Kasumi-1 (cell line): Measurements from ENCODE around the gene SARM1.

Experiments
- DNase-seq, 2 experiments: peaks; one replicate each; lab custom pipeline; 2025; lab: John Stamatoyannopoulos, UW

The SARM1 gene

GRCh38 chr17:28395968-28396367 lies 24.5 kb downstream of the SARM1 start:
- no peak for DNase-seq

DNA sequence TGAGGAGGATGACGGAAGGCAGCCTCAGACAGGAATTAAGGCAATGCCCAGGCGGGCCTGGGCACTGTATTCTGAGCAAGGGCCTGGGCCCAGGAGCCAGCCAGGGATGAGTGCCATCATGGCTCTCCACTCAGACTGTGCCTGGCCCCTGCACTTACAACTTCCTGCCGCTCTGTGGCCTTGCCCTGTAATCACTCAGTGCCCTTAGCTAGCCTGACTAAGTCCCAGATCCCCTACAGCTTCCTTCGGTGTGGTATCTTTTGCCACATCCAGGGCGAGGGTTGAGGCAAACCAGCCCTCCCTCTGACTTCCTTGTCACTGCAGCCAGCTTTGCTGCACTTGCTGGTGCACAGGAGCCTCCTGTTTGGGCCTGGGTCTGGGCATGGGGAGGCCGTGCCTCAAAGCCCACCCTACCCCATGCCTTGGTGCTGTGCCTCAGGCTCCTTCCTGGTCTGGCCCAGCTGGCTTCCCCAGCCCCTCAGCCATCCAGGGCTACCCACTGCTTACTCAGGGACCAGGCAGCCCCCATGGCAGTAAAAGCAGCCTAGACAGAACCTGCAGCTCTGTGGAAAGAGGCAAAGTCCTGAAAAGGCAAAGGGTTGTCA lies 25.2 kb downstream of the SARM1 start:
- no peak for DNase-seq

DNA sequence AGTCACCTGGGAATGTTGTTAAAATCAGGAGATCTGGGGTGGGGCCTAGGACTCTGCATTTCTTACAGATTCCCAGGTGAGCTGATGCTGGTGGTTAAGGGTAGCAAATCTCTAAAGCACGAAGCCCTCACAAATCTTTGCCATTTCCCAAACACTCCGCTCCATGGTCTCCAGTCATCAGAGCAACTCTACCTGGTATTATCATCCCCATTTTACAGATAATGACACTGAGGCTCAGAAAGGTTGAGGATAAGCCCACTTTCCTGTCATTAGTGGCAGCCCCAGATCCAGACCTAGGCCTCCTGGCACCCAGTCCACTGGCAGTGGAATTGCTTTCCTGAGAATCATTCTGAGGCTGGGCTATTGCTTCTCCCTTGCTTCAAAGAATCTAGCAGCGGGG lies 25.8 kb downstream of the SARM1 start:
- DNase-seq, result no peak

- no peak for DNase-seq
Observed at GRCh38 chr17:28397687-28398279, 26.3 kb downstream of the SARM1 start.

- DNase-seq, result no peak
Observed at GRCh38 chr17:28398280-28398981, 26.9 kb downstream of the SARM1 start.

DNA sequence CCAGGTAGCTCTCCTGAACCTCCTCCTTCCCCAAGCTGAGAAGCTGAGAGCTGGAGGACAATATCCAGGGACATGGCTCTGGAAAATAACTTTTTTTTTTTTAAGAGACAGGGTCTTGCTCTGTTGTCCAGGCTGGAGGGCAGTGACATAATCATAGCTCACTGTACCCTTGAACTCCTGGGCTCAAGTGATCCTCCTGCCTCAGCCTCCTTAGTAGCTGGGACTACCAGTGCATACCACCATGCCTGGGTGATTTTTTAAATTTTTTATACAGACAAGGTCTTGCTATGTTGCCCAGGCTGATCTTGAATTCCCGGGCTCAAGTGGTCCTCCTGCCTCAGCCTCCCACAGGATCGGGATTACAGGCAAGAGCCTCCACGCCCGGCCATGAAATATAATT lies 28.3 kb downstream of the SARM1 start:
- no peak for DNase-seq

DNA sequence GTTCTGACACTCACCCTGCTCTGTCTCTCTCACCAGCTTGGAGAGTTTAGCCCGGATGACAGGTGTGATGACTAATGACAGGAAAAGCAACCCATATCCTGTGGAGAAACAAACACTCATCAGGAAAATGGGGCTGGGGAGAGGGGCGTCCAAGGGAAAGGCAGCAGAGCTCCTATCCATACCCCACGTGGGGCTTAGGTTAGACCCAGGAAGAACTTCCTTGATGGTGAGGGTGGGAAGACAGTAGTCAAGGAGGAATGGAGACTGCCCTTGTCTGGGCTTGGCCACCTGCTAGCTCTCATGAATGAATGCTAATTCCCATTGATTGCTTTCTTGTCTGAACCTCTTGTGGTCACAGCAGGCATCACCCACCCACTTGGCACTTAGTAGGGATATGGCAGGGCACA lies 30.7 kb downstream of the SARM1 start:
- DNase-seq, result no peak

GRCh38 chr17:28402844-28403243 lies 31.4 kb downstream of the SARM1 start:
- no peak for DNase-seq

DNA sequence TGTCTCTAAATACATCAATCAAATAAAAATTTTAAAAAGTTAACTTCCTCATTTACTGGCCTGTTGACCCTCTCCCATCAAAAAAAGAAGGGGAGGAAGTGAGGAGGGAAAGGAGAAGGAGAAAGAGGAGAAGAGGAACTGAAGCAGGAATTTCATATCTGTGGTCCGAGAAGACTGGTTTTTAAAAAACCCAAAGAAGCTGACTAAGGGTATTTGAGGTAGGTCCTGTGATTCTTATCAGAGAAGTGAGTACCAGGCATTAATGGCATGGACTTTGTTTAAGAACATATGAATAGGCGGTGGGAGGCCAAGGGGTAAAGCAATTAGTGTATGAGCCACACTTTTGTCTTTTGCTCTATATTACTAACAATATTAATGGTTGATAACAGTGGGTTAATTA lies 32.5 kb downstream of the SARM1 start:
- DNase-seq, result no peak

DNA sequence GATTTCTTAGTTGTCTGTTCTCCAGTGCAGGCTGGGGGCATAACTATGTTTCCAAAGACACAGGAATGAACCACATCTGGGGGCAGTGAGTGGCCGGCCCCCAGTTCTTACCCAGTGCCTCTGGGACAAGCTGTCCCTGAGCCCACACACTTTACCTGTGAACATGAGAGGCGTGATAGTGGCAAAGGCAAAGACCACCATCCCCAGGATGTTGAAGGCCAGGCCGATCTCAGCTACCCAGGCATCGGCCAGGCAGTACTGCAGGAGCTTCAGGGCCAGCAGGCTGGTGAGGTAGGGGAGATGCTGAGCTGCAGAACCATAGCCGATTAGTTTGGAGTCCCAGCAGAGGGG lies 32.9 kb downstream of the SARM1 start:
- DNase-seq, result no peak

- DNase-seq, result no peak
Observed at GRCh38 chr17:28404812-28405570, 33.5 kb downstream of the SARM1 start.

DNA sequence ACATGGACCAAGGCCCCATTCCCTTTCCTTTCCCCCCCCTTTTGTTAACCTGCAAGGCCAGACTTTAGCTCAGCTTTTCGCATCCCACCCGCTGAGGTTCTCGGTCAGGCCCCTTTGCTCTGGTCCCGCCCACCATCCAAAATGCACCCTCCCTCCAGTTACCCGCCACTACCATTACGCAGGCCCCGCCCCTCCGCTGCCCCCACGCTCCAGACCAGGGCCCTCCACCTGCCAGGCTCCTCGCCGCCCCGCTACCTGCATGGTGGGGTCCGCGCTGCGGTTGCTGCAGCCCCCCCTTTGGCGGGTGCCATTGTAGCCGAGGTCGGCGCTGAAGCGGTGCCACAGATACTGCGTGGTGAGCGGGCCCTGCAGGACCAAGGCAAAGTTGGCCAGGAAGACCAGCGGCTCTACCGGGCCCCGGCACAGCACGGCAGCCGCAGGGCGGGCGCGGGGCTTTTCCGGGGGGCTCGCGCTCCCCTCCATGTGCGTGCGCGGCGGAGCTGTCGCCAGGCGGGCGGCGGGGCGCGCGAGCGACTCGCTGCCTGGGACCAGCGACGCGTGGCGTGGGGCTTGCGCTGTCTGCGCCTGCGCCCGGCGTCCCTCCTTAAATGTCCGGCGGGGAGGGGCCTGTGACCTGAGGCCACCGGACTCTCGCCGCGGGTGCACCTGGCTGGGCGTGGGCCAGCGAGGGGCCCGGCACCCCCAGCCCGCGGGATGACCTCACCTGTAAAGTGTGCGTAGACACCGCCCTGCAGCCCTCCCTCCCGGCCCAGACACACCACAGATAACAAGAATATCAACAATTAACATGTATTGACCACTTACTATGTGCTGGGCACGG lies 34.4 kb downstream of the SARM1 start, which contains the start of gene SLC46A1:
SLC46A1 (minus strand) TSS at position 581 of the 841 bp plus-strand sequence; CDS start at position 483, 98 bp downstream.
- DNase-seq, result peak; percentile 7 to 31

GRCh38 chr17:28406473-28406814 lies 35.0 kb downstream of the SARM1 start:
- DNase-seq, result no peak

DNA sequence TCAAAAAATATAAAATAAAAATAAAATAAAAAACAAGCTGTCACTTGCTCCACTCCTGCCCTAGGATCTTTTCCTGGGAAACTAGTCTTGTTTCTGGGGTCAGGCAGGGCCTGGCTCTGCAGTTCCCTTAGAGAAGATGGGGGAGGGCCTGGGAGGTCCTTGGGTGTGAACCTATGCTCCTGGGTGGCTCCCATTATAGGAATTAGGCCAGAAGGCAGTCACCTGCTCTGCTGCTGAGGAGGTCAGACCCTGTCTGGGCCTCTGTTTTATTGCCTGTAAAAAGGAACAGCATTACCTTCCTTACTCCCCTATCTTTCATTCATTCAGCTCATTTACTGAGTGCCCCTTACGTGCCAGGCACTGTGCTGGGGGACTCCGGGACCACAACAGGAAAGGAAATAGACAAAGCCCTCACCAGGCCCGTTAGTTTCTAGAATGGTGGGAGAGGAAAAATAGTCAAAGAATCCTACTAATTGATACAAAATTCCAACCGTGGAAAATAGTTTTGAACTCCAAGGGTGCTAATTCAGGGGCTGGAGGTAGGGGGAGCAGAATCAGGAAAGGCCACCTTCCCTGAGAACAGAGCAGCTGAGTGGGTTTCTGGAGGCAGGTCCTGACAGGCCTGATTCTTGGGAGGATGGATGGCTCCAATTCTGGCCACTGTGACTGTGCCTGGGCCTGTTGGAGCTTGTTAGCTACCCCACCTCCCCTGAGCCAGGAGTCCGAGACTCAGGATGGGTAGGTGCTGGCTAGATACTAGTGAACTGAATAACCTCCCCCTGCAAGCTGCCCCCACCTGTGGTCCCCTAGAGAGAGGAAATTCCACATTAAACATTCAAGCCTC lies 35.9 kb downstream of the SARM1 start:
- DNase-seq, result no peak

DNA sequence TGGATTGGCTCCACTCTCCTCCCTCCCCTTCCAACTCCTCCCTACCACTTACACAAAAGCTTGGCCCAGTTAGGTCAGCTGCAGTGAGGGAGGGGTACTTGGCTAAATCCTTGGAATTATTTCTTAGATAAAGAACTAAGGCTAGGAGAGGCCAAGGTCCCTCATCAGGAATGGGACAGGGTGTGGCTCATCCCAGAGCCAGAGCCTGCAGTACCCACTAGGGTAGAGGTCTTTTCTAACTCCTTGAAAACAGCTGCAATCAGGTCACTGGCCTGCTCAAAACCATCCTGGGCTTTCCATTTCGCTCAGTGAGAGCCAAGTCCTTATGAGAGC lies 36.4 kb downstream of the SARM1 start:
- DNase-seq, result no peak

DNA sequence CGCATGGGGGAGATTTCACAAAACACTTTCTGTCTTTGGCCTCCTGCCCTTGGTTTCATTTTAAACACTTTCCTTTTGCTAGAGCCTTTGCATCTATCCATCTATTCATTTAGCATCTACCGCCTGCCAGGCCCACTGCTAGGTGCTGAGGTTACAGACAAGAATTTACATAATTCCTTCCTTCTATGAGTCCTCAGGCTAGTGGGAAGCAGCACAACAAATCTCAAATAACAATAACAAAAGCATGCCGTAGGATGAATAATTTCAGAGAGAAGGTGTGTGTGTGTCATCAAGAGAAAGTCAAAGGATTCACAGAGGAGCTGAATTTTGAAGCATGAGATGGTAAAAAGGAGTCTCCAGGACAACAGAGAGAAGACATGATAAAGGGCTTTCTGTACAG lies 40.6 kb downstream of the SARM1 start:
- DNase-seq, result no peak

DNA sequence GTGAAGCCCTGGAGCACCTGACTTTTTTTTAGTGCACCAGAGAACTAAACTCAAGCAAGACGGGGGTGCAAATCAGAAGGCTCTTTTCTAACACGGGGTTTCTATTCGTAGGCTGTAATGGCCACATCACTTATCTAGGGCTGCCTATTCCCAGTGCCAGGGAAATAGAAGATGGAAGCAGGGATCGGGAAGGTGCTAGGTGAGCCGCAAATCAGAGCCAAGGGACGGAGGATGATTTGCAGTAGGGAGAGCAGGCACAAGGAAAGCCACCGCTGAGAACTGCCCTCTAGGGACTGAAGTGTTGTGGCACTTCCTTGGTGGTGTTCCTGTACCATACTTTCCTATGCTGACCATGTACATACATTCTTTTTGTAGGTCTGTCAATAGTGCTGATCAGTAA lies 42.3 kb downstream of the SARM1 start:
- DNase-seq, result no peak

DNA sequence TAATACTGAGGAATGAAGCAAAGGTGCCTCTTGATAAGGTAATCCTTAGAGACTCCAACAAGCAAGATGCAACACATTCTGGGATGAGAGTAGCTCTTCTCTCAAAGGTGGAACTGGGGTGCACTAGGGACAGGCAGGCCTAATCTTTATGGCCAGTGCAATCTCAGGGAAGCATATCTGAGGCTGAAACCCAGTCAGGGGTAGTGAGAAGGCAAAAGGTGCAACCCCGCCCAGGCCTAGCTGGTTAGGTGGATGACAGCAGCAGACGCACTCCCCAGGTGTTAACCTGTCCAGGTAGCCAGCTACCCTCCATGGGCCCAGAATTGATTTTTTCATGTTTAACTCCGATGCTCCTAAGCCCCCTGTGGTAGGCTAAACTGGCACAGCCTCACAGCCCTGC lies 44.4 kb downstream of the SARM1 start:
- no peak for DNase-seq

DNA sequence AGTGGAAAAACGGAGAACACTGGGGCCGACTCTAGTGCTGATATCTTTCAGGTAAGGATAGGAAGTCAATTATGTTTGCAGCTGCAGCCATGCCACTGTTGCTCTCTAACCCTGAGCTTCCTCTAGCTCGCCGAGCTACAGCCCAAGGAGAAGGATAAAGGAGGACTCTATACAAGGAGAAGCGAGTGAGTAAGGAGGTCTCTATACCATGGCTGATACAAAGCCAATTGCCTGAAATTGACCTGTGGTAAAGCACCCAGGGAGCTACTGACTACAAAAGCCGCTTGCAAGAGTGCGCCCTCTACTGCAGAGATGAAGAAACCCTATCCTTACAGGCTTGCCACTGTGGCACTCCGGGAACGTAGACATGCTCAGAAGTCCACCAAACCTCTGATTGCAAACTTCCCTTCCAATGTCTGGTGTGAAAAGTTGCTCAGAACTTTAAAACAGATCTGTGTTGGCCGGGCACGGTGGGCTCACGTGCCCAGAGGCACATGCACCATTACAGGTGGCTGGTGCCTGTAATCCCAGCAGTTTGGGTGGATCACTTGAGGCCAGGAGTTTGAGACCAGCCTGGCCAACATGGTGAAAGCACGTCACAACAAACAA lies 45.3 kb downstream of the SARM1 start:
- peak; percentile 78 to 90 for DNase-seq

- DNase-seq, result no peak
Observed at GRCh38 chr17:28421787-28422305, 50.4 kb downstream of the SARM1 start.

GRCh38 chr17:28425206-28425605 lies 53.7 kb downstream of the SARM1 start:
- no peak for DNase-seq
